ENCODE data around the gene ZNF8.

ZNF8 gene

GRCh38 chr19:58332697-58333096, 53.9 kb downstream of the ZNF8 start:
- no peaks in the 10 kb centered on the region for H4K20me1 ChIP-seq (ENCODE audit: insufficient read depth, low read length)
- no peak overlapping the region for H2AFZ ChIP-seq (ENCODE audit: low read length)
- no peak for DNase-seq
- H3K9me3 ChIP-seq (replicated peaks; ENCODE audit: insufficient read depth, low read length), result no peaks in the 10 kb centered on the region
- H3F3A ChIP-seq (ENCODE audit: insufficient read depth, low read length), result no peaks in the 10 kb centered on the region
- no peaks in the 10 kb centered on the region for H3K4me1 ChIP-seq (ENCODE audit: low read length)
- H3K79me2 ChIP-seq (ENCODE audit: low read length), result peaks cover 6% of the 10 kb centered on the region; the same call in 1 of the 2 replicates
- no peak overlapping the region for H3K9ac ChIP-seq (ENCODE audit: low read length)
- H3K27me3 ChIP-seq (replicated peaks; ENCODE audit: insufficient read depth, low read length), result no peaks in the 10 kb centered on the region
- H3K4me2 ChIP-seq (ENCODE audit: low read depth, low read length), result no peak overlapping the region
- H3K9me2 ChIP-seq (replicated peaks; ENCODE audit: insufficient read depth, low read length), result no peaks in the 10 kb centered on the region
- 0 out of 2 replicates have a peak, but pooled peaks cover 5% of the 10 kb centered on the region for H3K36me3 ChIP-seq (replicated peaks; ENCODE audit: insufficient read depth, low read length)
- TF ChIP-seq CTCF (IDR thresholded peaks at IDR 0.05; ENCODE audit: low read length), result no peak
- no peak for TF ChIP-seq EZH2 (optimal IDR thresholded peaks at IDR 0.05; ENCODE audit: low read depth, low read length)
- no peak for TF ChIP-seq EZH2phosphoT487 (IDR thresholded peaks at IDR 0.05; ENCODE audit: low read length)
- no peak overlapping the region for H3K27ac ChIP-seq (ENCODE audit: low read length)
- H3K4me3 ChIP-seq (ENCODE audit: low read length), result no peak overlapping the region

GRCh38 chr19:58334691-58335249, 56.0 kb downstream of the ZNF8 start:
- no peaks in the 10 kb centered on the region for H3K9me3 ChIP-seq (replicated peaks; ENCODE audit: insufficient read depth, low read length)
- no peaks in the 10 kb centered on the region for H3K27me3 ChIP-seq (replicated peaks; ENCODE audit: insufficient read depth, low read length)
- H3K36me3 ChIP-seq (replicated peaks; ENCODE audit: insufficient read depth, low read length), result 0 out of 2 replicates have a peak, but pooled peaks cover 5% of the 10 kb centered on the region

GRCh38 chr19:58335630-58336029, 56.9 kb downstream of the ZNF8 start:
- no peaks in the 10 kb centered on the region for H3K4me1 ChIP-seq (ENCODE audit: low read length)
- no peak overlapping the region for H2AFZ ChIP-seq (ENCODE audit: low read length)
- TF ChIP-seq EZH2 (optimal IDR thresholded peaks at IDR 0.05; ENCODE audit: low read depth, low read length) (no peak), CTCF (IDR thresholded peaks at IDR 0.05; ENCODE audit: low read length) (no peak), EZH2phosphoT487 (IDR thresholded peaks at IDR 0.05; ENCODE audit: low read length) (no peak)
- no peaks in the 10 kb centered on the region for H3F3A ChIP-seq (ENCODE audit: insufficient read depth, low read length)
- H3K27ac ChIP-seq (ENCODE audit: low read length), result no peak overlapping the region
- no peaks in the 10 kb centered on the region for H3K9me3 ChIP-seq (replicated peaks; ENCODE audit: insufficient read depth, low read length)
- no peak overlapping the region for H3K4me2 ChIP-seq (ENCODE audit: low read depth, low read length)
- no peaks in the 10 kb centered on the region for H3K27me3 ChIP-seq (replicated peaks; ENCODE audit: insufficient read depth, low read length)
- H4K20me1 ChIP-seq (ENCODE audit: insufficient read depth, low read length), result no peaks in the 10 kb centered on the region
- H3K9me2 ChIP-seq (replicated peaks; ENCODE audit: insufficient read depth, low read length), result no peaks in the 10 kb centered on the region
- 0 out of 2 replicates have a peak, but pooled peaks cover 5% of the 10 kb centered on the region for H3K36me3 ChIP-seq (replicated peaks; ENCODE audit: insufficient read depth, low read length)
- no peak overlapping the region for H3K9ac ChIP-seq (ENCODE audit: low read length)
- no peak overlapping the region for H3K4me3 ChIP-seq (ENCODE audit: low read length)
- DNase-seq, result no peak
- no peaks in the 10 kb centered on the region for H3K79me2 ChIP-seq (ENCODE audit: low read length)

More at GRCh38 chr19:58334691-58335249, 56.0 kb downstream of the ZNF8 start:
- Histone ChIP-seq H3K79me2 (ENCODE audit: low read length) (no peaks in the 10 kb centered on the region), H3K27ac (ENCODE audit: low read length) (no peak overlapping the region), H3K4me3 (ENCODE audit: low read length) (no peak overlapping the region), H3K9ac (ENCODE audit: low read length) (no peak overlapping the region), H4K20me1 (ENCODE audit: insufficient read depth, low read length) (no peaks in the 10 kb centered on the region), H2AFZ (ENCODE audit: low read length) (no peak overlapping the region), H3K4me1 (ENCODE audit: low read length) (no peaks in the 10 kb centered on the region), H3F3A (ENCODE audit: insufficient read depth, low read length) (no peaks in the 10 kb centered on the region), H3K9me2 (replicated peaks; ENCODE audit: insufficient read depth, low read length) (no peaks in the 10 kb centered on the region), H3K4me2 (ENCODE audit: low read depth, low read length) (no peak overlapping the region)
- DNase-seq, result no peak
- TF ChIP-seq CTCF (IDR thresholded peaks at IDR 0.05; ENCODE audit: low read length) (no peak), EZH2phosphoT487 (IDR thresholded peaks at IDR 0.05; ENCODE audit: low read length) (no peak), EZH2 (optimal IDR thresholded peaks at IDR 0.05; ENCODE audit: low read depth, low read length) (no peak)
